Hair follicular keratinocyte (primary cell): Measurements from ENCODE around the gene TMBIM6. TPM values are rescaled to one million over a fixed set of nuclear protein-coding genes. Genes with fewer than 3 reads are reported as not detected.

Source experiments
- total RNA-seq: library from RNA; depleted of rRNA; stranded (reverse); fragments of >200 nt; gene quantifications from 2 replicates; pipeline ENCODE4 v1.2.3, GENCODE V29; 2015

TMBIM6 gene
- 390 and 469 TPM in 2 replicates for total RNA-seq

DNA sequence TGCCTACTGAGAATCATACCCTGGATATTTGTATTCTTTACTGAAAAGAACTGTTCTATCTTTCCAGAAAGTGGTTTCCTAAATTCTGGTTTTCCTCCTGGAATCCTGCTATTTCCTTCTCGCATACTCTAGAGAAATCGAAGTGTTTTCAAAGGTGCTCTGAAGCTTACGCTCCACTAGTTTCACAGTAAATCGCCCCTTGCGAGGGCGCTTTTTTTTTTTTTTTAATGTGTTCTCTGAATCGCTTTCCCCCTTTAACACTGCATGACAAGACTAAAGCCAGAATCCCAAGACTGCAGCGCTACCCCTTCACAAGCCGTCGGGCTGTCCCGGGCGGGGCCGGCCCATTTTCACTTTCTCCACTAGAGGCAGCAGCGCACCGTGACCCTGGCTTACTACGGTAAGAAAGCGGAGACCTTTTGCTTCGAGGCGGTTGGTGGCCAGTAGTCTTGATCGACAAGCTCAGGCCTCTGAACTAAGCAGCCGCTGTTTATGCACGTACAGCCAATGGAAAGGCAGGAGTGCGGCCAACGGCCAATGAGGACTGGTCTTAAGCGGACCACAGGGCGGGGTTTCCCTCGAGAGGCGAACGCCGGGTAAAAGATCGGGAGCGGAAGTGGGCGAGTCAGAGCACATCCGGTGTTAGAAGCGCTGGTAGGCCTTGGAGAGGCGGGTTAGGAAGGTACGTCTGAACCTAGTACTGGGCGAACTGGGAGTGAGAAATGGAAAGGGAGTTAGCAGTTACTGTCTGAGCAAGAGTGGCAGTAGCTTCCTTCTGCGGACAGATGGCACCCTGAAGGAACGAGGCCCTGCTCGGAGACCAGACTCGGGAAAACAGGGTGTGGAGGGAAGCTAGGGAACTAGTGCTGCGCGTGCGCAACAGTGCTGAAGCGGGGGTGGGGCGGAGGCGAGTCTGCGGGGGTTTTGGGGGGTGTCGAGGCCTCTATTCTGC lies at the start of gene TMBIM6:
Gene TMBIM6 (plus strand): TSS at position 628 of the 952 bp plus-strand sequence. CDS start 10,937 bp downstream, outside the sequence.

DNA sequence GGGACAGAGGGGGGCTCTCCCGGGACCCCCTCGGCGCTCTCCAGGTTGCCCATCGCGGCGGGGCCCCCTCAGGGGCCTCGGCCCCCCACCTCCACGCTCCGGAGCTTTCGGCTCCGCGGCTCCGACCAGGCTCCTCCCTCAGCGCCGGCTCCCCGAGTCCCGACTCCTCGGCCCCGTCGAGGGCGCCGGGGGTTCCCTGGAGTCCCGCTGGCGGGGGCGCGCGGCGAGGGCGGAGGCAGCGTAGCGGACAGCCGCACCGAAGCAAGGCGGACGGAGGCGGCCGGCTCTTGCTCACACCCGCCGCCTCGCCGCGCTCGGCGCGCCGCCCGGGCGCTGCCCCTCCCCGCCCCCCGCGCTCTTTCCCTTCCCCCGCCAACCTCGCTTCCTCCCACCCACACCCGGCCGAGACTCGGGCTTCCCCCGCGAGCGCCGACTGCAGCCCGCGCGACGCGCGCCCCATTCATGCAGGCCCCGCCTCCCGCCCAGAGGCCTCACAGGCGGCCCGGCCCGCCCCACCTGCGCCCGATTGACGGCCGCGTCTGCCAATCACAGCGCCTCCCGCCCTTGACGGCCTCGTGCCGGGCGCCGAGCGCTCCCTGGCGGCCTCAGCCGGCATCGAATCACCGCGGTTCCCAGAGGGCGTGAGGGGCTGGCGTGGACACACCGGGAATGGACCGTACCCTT lies 34.1 kb upstream of the TMBIM6 start, which contains the start of gene FMNL3:
Gene FMNL3 (minus strand): TSS at position 278 of the 684 bp plus-strand sequence. CDS start 225 bp downstream, at position 53.

Other genes starting within 250 kb of the TMBIM6 start
- gene KCNH3, start 202.5 kb upstream of the TMBIM6 start, total RNA-seq: 0.39 TPM in 1 of 2 replicates, not detected in the other
- gene MCRS1, start 173.4 kb upstream of the TMBIM6 start, total RNA-seq: 69.7 and 76.0 TPM in 2 replicates
- 0.08 and 0.15 TPM in 2 replicates for gene FAM186B, start 135.9 kb upstream of the TMBIM6 start, total RNA-seq
- gene PRPF40B, start 118.0 kb upstream of the TMBIM6 start, total RNA-seq: 15.1 and 18.0 TPM in 2 replicates
- 7.8 and 16.9 TPM in 2 replicates for gene FMNL3, start 34.2 kb upstream of the TMBIM6 start, total RNA-seq
- gene NCKAP5L, start 86.9 kb downstream of the TMBIM6 start, total RNA-seq: 13.9 and 19.5 TPM in 2 replicates
- 2.8 and 3.3 TPM in 2 replicates for gene BCDIN3D, start 101.5 kb downstream of the TMBIM6 start, total RNA-seq
- gene FAIM2, start 162.3 kb downstream of the TMBIM6 start, total RNA-seq: not detected in 2 replicates
- gene AQP2, start 209.2 kb downstream of the TMBIM6 start, total RNA-seq: not detected in 2 replicates
- gene AQP5, start 220.3 kb downstream of the TMBIM6 start, total RNA-seq: not detected in 2 replicates
- 0.47 TPM in 1 of 2 replicates, not detected in the other for gene AQP6, start 231.4 kb downstream of the TMBIM6 start, total RNA-seq